ENCODE data around the gene MEA1. TPM values are rescaled to one million over a fixed set of nuclear protein-coding genes. Genes with fewer than 3 reads are reported as not detected.
"Not testable (repeated sequence)": the region's sequence is repeated elsewhere in the genome, so short reads cannot be mapped to it uniquely, and the experiment has no call there.

Gene MEA1
- total and polyA plus RNA-seq, 2 donors (not counting 1 experiment from before 2014, with no cell fraction given) = 60.9 to 81.0 TPM

- Histone ChIP-seq H3K36me3 (ENCODE audit: control insufficient read depth, insufficient read depth, low read length) (peaks cover 26% of the 10 kb centered on the region), H3K4me3 (replicated peaks in 1 of 4; ENCODE audit: control extremely low read depth in 1 of 4, insufficient read depth in 1 of 4, low read depth in 3 of 4, low read length in 4 of 4) (no peak overlapping the region), H2AFZ (ENCODE audit: low read length) (no peak overlapping the region), H3K27me3 (ENCODE audit: control insufficient read depth, insufficient read depth, low read length) (no peaks in the 10 kb centered on the region), H3K27ac (ENCODE audit: insufficient read depth, low read length) (no peak overlapping the region), H3K9me3 (ENCODE audit: control insufficient read depth, insufficient read depth, low read depth, low read length) (no peaks in the 10 kb centered on the region), H4K20me1 (ENCODE audit: control insufficient read depth, extremely low read depth, insufficient read depth, low read length) (no peaks in the 10 kb centered on the region), H3K4me1 (ENCODE audit: control insufficient read depth, extremely low read depth, insufficient read depth, low read length) (no peaks in the 10 kb centered on the region), H3K4me2 (ENCODE audit: extremely low read depth, insufficient read depth, low read length) (no peak overlapping the region), H3K79me2 (ENCODE audit: control insufficient read depth, insufficient read depth, low read length) (no peaks in the 10 kb centered on the region), H3K9ac (ENCODE audit: insufficient read depth, low read length) (no peak overlapping the region)
- DNase-seq (ENCODE audit: low read depth in 2 of 2) = no peak
- TF ChIP-seq CTCF (conservative IDR thresholded peaks at IDR 0.05 in 1 of 2, IDR thresholded peaks at IDR 0.05 in 1 of 2; ENCODE audit: low read depth in 1 of 2, low read length in 2 of 2) (no peak), EZH2 (IDR thresholded peaks at IDR 0.05; ENCODE audit: low read length, missing control alignments) (no peak)
Measured at GRCh38 chr6:43006251-43006650, 7.5 kb downstream of the MEA1 start.

GRCh38 chr6:43005844-43006243, 7.9 kb downstream of the MEA1 start:
- no peak for TF ChIP-seq EZH2 (IDR thresholded peaks at IDR 0.05; ENCODE audit: low read length, missing control alignments)
- TF ChIP-seq CTCF (conservative IDR thresholded peaks at IDR 0.05 in 1 of 2, IDR thresholded peaks at IDR 0.05 in 1 of 2; ENCODE audit: low read depth in 1 of 2, low read length in 2 of 2) = no peak
- no peak for DNase-seq (ENCODE audit: low read depth in 2 of 2)
- H3K27ac ChIP-seq (ENCODE audit: insufficient read depth, low read length) = no peak overlapping the region
- no peaks in the 10 kb centered on the region for H4K20me1 ChIP-seq (ENCODE audit: control insufficient read depth, extremely low read depth, insufficient read depth, low read length)
- H3K4me3 ChIP-seq (replicated peaks in 1 of 4; ENCODE audit: control extremely low read depth in 1 of 4, insufficient read depth in 1 of 4, low read depth in 3 of 4, low read length in 4 of 4) = no peak overlapping the region
- H3K9ac ChIP-seq (ENCODE audit: insufficient read depth, low read length) = no peak overlapping the region
- no peaks in the 10 kb centered on the region for H3K27me3 ChIP-seq (ENCODE audit: control insufficient read depth, insufficient read depth, low read length)
- no peaks in the 10 kb centered on the region for H3K79me2 ChIP-seq (ENCODE audit: control insufficient read depth, insufficient read depth, low read length)
- peaks cover 22% of the 10 kb centered on the region for H3K36me3 ChIP-seq (ENCODE audit: control insufficient read depth, insufficient read depth, low read length)
- H3K4me1 ChIP-seq (ENCODE audit: control insufficient read depth, extremely low read depth, insufficient read depth, low read length) = no peaks in the 10 kb centered on the region
- no peak overlapping the region for H2AFZ ChIP-seq (ENCODE audit: low read length)
- H3K9me3 ChIP-seq (ENCODE audit: control insufficient read depth, insufficient read depth, low read depth, low read length) = no peaks in the 10 kb centered on the region
- no peak overlapping the region for H3K4me2 ChIP-seq (ENCODE audit: extremely low read depth, insufficient read depth, low read length)

GRCh38 chr6:43001843-43002242, 11.9 kb downstream of the MEA1 start:
- Histone ChIP-seq H3K27me3 (ENCODE audit: control insufficient read depth, insufficient read depth, low read length) (no peaks in the 10 kb centered on the region), H3K4me3 (replicated peaks in 1 of 4; ENCODE audit: control extremely low read depth in 1 of 4, insufficient read depth in 1 of 4, low read depth in 3 of 4, low read length in 4 of 4) (no peak overlapping the region), H2AFZ (ENCODE audit: low read length) (no peak overlapping the region), H3K36me3 (ENCODE audit: control insufficient read depth, insufficient read depth, low read length) (peaks cover 4% of the 10 kb centered on the region), H3K4me2 (ENCODE audit: extremely low read depth, insufficient read depth, low read length) (no peak overlapping the region), H4K20me1 (ENCODE audit: control insufficient read depth, extremely low read depth, insufficient read depth, low read length) (no peaks in the 10 kb centered on the region), H3K4me1 (ENCODE audit: control insufficient read depth, extremely low read depth, insufficient read depth, low read length) (no peaks in the 10 kb centered on the region), H3K9ac (ENCODE audit: insufficient read depth, low read length) (no peak overlapping the region), H3K79me2 (ENCODE audit: control insufficient read depth, insufficient read depth, low read length) (no peaks in the 10 kb centered on the region), H3K9me3 (ENCODE audit: control insufficient read depth, insufficient read depth, low read depth, low read length) (no peaks in the 10 kb centered on the region), H3K27ac (ENCODE audit: insufficient read depth, low read length) (no peak overlapping the region)
- DNase-seq (ENCODE audit: low read depth in 2 of 2) = no peak
- TF ChIP-seq EZH2 (IDR thresholded peaks at IDR 0.05; ENCODE audit: low read length, missing control alignments) (no peak), CTCF (conservative IDR thresholded peaks at IDR 0.05 in 1 of 2, IDR thresholded peaks at IDR 0.05 in 1 of 2; ENCODE audit: low read depth in 1 of 2, low read length in 2 of 2) (no peak)

- not testable (repeated sequence) for H4K20me1 ChIP-seq (ENCODE audit: control insufficient read depth, extremely low read depth, insufficient read depth, low read length); DNase-seq (ENCODE audit: low read depth in 2 of 2)
Measured at GRCh38 chr6:42998205-42998604, 15.5 kb downstream of the MEA1 start.

More at GRCh38 chr6:42998205-42998604, 15.5 kb downstream of the MEA1 start:
- not testable (repeated sequence) for H3K4me3 ChIP-seq (replicated peaks in 1 of 4; ENCODE audit: control extremely low read depth in 1 of 4, insufficient read depth in 1 of 4, low read depth in 3 of 4, low read length in 4 of 4); H3K4me1 ChIP-seq (ENCODE audit: control insufficient read depth, extremely low read depth, insufficient read depth, low read length); H3K4me2 ChIP-seq (ENCODE audit: extremely low read depth, insufficient read depth, low read length); H3K9me3 ChIP-seq (ENCODE audit: control insufficient read depth, insufficient read depth, low read depth, low read length); H3K79me2 ChIP-seq (ENCODE audit: control insufficient read depth, insufficient read depth, low read length); H3K36me3 ChIP-seq (ENCODE audit: control insufficient read depth, insufficient read depth, low read length); H3K27me3 ChIP-seq (ENCODE audit: control insufficient read depth, insufficient read depth, low read length); H2AFZ ChIP-seq (ENCODE audit: low read length); H3K9ac ChIP-seq (ENCODE audit: insufficient read depth, low read length); H3K27ac ChIP-seq (ENCODE audit: insufficient read depth, low read length)
